ENCODE results near the gene LDB3. TPM values are rescaled to one million over a fixed set of nuclear protein-coding genes. Genes with fewer than 3 reads are reported as not detected.
A peak's percentile ranks its signal among the peaks of the same experiment; 100 is the strongest.

LDB3 gene
- total RNA-seq, 1 experiment from 2014 or later, result 0.03 TPM

- Histone ChIP-seq H3K4me3 (ENCODE audit: insufficient read depth, low read depth, low read length) (no peak overlapping the region), H3K27me3 (ENCODE audit: control insufficient read depth, insufficient read depth, low read length) (no peaks in the 10 kb centered on the region), H3K36me3 (replicated peaks; ENCODE audit: control insufficient read depth, insufficient read depth, low read length) (no peaks in the 10 kb centered on the region)
- peak; percentile 27 for DNase-seq
These were observed 40.6 kb downstream of the LDB3 start for GRCh38 chr10:86708783-86709380.

DNA sequence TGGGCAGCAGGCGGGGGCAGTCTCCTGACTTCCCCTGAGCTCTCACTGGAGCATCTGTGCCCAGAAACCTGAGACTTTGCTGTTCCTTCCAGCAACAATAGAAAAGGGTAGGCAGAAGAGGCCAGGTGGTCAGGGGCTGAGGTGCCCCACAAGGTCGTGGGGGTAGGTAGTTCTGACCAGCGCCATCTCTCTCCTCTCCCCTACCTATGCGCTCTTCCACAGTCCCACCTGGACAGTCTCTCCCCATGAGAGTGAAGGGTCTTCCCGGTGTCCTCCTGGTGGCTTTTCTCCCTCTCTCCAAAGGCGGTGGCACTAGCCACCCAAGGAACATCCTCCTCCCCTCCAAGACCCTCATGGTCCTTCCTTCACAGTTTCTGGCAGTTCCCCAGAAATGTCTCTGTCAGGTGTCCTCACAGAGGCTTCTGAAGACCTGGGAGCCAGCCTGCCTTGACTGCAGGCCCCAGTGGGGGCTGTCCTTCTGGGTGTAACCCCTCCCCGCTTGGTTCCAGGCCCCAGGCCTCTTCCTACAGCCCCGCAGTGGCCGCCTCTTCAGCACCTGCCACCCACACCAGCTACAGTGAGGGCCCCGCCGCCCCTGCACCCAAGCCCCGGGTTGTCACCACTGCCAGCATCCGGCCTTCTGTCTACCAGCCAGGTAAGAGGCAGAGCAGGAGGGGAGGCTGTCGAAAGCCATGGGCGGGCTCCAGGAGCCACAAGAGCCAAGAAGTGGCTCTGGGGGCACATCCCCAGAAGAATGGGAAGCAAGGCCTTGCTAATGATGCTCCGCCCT is 41.3 kb downstream of the LDB3 start:
- DNase-seq, result peak; percentile 45
- no peak overlapping the region for H3K4me3 ChIP-seq (ENCODE audit: insufficient read depth, low read depth, low read length)
- H3K36me3 ChIP-seq (replicated peaks; ENCODE audit: control insufficient read depth, insufficient read depth, low read length), result no peaks in the 10 kb centered on the region
- H3K27me3 ChIP-seq (ENCODE audit: control insufficient read depth, insufficient read depth, low read length), result no peaks in the 10 kb centered on the region

DNA sequence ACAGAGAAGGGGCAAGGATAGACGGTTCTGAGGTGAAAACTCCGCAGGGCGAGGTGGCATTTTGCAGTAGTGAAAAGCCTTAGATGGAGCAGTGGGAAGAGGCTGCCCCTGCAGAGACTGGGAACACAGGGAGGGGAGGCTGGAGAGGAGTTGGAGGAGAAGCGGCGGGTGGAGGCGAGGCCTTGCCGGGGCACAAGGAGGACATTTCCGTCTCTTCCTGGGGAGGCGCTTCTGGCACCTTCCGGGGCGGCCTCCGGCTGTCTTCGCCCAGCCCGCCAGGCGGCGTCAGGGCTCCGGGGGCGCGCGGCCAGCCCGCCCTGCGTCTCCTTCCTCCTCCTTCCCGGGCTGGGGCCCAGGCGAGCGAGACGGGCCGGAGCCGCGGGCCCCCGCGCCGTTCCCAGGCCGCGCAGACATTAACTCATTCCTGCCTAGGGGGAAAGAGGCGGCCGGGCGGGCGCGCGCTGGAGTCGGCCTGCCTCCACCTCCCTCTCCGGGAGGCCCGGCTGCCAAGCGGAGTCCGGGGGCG is 42.7 kb downstream of the LDB3 start:
- no peaks in the 10 kb centered on the region for H3K27me3 ChIP-seq (ENCODE audit: control insufficient read depth, insufficient read depth, low read length)
- peak overlapping the region; percentile 60 for H3K4me3 ChIP-seq (ENCODE audit: insufficient read depth, low read depth, low read length)
- DNase-seq, result peak; percentile 99
- H3K36me3 ChIP-seq (replicated peaks; ENCODE audit: control insufficient read depth, insufficient read depth, low read length), result no peaks in the 10 kb centered on the region

- peak overlapping the region; percentile 60 for H3K4me3 ChIP-seq (ENCODE audit: insufficient read depth, low read depth, low read length)
- no peaks in the 10 kb centered on the region for H3K36me3 ChIP-seq (replicated peaks; ENCODE audit: control insufficient read depth, insufficient read depth, low read length)
- peak; percentile 93 for DNase-seq
- H3K27me3 ChIP-seq (ENCODE audit: control insufficient read depth, insufficient read depth, low read length), result no peaks in the 10 kb centered on the region
These were observed 43.4 kb downstream of the LDB3 start for GRCh38 chr10:86711513-86712316.

DNA sequence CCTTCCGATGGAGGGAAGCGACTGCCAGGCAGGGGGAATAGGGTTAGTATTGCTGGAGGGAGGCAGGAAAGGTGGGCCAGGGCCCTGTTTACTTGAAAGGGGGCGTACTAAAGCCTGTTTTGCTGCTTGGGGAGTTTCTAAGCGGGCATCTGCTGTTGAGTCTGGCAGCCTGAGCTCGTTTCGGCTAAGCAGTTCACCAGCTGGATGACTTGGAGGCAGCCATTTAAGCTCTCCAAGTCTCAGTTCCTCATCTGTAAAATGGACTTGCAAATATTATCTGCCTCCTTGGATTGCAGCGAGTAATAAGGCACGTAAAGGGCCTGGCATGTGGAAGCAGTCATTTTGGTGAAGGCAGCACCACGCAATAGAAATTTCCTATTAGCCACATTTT is 44.0 kb downstream of the LDB3 start:
- no peaks in the 10 kb centered on the region for H3K36me3 ChIP-seq (replicated peaks; ENCODE audit: control insufficient read depth, insufficient read depth, low read length)
- no peaks in the 10 kb centered on the region for H3K27me3 ChIP-seq (ENCODE audit: control insufficient read depth, insufficient read depth, low read length)
- DNase-seq, result no peak
- peak overlapping the region; percentile 60 for H3K4me3 ChIP-seq (ENCODE audit: insufficient read depth, low read depth, low read length)

GRCh38 chr10:86715156-86715795 is 47.0 kb downstream of the LDB3 start:
- Histone ChIP-seq H3K27me3 (ENCODE audit: control insufficient read depth, insufficient read depth, low read length) (no peaks in the 10 kb centered on the region), H3K4me3 (ENCODE audit: insufficient read depth, low read depth, low read length) (no peak overlapping the region), H3K36me3 (replicated peaks; ENCODE audit: control insufficient read depth, insufficient read depth, low read length) (no peaks in the 10 kb centered on the region)
- peak; percentile 33 for DNase-seq

DNA sequence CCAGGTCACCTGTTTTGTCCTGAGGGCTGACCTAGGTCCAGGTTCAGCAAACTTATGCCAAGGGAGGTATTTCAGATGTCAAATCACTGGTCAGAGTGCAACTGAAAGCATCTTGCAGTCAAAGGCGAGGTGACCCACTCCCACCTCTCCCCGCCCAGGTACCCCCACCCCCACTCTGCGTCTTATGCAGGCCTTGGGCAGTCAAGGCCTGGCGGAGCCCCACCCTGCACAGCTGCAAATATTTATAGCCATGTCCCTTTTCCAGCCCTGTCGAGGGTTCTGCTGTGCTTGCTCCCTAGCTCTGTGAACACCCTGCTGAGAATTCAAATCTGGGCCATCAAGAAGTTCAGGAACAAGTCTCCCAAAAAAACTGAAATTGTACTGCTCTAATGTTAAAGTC is 47.5 kb downstream of the LDB3 start:
- peak; percentile 42 for DNase-seq
- Histone ChIP-seq H3K27me3 (ENCODE audit: control insufficient read depth, insufficient read depth, low read length) (no peaks in the 10 kb centered on the region), H3K36me3 (replicated peaks; ENCODE audit: control insufficient read depth, insufficient read depth, low read length) (no peaks in the 10 kb centered on the region), H3K4me3 (ENCODE audit: insufficient read depth, low read depth, low read length) (no peak overlapping the region)

DNA sequence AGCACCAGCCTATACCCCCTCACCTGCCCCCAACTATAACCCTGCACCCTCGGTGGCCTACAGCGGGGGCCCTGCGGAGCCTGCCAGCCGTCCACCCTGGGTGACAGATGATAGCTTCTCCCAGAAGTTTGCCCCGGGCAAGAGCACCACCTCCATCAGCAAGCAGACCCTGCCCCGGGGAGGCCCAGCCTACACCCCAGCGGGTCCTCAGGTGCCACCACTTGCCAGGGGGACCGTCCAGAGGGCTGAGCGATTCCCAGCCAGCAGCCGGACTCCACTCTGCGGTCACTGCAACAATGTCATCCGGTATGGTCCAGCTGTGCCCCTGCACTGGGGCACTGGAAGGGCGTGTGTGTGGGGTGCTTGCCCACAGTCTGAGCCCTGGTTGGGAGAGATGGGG is 48.2 kb downstream of the LDB3 start:
- peak; percentile 41 for DNase-seq
- H3K4me3 ChIP-seq (ENCODE audit: insufficient read depth, low read depth, low read length), result no peak overlapping the region
- no peaks in the 10 kb centered on the region for H3K27me3 ChIP-seq (ENCODE audit: control insufficient read depth, insufficient read depth, low read length)
- H3K36me3 ChIP-seq (replicated peaks; ENCODE audit: control insufficient read depth, insufficient read depth, low read length), result no peaks in the 10 kb centered on the region

GRCh38 chr10:86718556-86718955 is 50.2 kb downstream of the LDB3 start:
- H3K36me3 ChIP-seq (replicated peaks; ENCODE audit: control insufficient read depth, insufficient read depth, low read length), result no peaks in the 10 kb centered on the region
- H3K27me3 ChIP-seq (ENCODE audit: control insufficient read depth, insufficient read depth, low read length), result no peaks in the 10 kb centered on the region
- no peak for DNase-seq
- H3K4me3 ChIP-seq (ENCODE audit: insufficient read depth, low read depth, low read length), result no peak overlapping the region

DNA sequence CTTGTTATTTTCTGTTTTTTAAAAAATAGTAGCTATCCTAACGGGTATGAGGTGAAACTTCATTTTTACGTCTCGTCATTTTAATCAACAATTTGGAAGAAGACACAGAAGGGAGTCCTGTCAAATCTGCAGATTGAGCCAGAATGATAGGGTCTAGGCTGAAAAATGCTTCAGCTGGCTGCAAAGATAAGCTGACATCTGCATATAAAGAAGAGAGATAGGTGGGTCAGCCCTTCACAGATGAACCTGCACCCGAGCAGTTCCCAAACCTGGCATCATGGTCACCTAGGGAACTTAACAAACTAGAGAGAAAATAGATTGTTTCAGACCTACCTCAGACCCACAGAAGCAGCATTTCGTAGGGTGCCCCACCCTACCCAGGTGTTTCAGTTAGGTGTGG is 52.9 kb downstream of the LDB3 start:
- DNase-seq, result no peak
- Histone ChIP-seq H3K4me3 (ENCODE audit: insufficient read depth, low read depth, low read length) (no peak overlapping the region), H3K27me3 (ENCODE audit: control insufficient read depth, insufficient read depth, low read length) (no peaks in the 10 kb centered on the region), H3K36me3 (replicated peaks; ENCODE audit: control insufficient read depth, insufficient read depth, low read length) (no peaks in the 10 kb centered on the region)

DNA sequence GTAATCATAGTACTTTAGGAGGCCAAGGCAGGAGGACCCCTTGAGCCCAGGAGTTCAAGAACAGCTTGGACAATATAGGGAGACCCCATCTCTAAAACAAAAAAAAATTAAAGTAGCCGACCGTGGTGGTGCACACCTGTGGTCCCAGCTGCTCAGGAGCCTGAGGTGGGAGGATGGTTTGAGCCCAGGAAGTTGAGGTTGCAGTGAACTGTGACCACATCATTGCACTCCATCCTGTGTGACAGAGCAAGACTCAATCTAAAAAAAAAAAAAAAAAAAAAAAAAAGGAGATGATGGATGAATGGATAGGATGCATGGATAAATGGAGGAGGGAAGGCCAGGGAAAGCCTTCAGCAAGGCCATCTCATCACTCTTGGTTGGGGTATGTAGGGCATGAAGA is 54.7 kb downstream of the LDB3 start:
- no peaks in the 10 kb centered on the region for H3K36me3 ChIP-seq (replicated peaks; ENCODE audit: control insufficient read depth, insufficient read depth, low read length)
- no peak overlapping the region for H3K4me3 ChIP-seq (ENCODE audit: insufficient read depth, low read depth, low read length)
- no peaks in the 10 kb centered on the region for H3K27me3 ChIP-seq (ENCODE audit: control insufficient read depth, insufficient read depth, low read length)
- DNase-seq, result no peak

- Histone ChIP-seq H3K36me3 (replicated peaks; ENCODE audit: control insufficient read depth, insufficient read depth, low read length) (no peaks in the 10 kb centered on the region), H3K27me3 (ENCODE audit: control insufficient read depth, insufficient read depth, low read length) (no peaks in the 10 kb centered on the region), H3K4me3 (ENCODE audit: insufficient read depth, low read depth, low read length) (no peak overlapping the region)
- DNase-seq, result no peak
These were observed 56.1 kb downstream of the LDB3 start for GRCh38 chr10:86724445-86724844.

DNA sequence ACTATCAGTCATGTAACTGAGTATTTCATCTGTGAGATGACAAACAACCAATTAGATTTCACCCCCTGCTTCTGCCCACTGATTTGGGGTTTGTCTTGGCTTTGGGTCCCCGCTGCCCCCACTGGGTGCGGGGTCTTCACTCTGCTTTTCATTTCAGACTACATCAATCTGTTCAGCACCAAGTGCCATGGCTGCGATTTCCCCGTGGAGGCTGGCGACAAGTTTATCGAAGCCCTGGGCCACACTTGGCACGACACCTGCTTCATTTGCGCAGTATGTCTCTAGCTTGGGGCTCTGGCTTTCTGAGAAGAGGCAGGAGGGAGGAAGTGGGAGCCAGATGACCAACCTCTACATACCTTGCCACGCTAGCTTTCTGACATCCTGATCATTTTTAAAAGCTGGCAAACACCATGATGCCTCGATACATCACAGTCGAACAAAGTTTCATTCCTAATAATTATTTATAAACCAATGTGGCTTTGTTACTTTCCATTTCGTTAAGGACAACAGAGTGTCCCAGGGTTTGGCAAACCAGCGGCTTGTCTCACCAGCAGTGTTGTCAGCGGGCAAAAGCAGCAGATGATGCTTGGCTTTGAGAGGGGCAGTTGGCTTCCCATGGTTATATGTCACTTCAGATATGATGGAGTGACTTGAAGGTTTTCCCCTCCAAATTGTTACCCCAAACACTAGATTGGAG is 57.8 kb downstream of the LDB3 start:
- H3K4me3 ChIP-seq (ENCODE audit: insufficient read depth, low read depth, low read length), result no peak overlapping the region
- H3K36me3 ChIP-seq (replicated peaks; ENCODE audit: control insufficient read depth, insufficient read depth, low read length), result no peaks in the 10 kb centered on the region
- no peaks in the 10 kb centered on the region for H3K27me3 ChIP-seq (ENCODE audit: control insufficient read depth, insufficient read depth, low read length)
- DNase-seq, result no peak

- Histone ChIP-seq H3K27me3 (ENCODE audit: control insufficient read depth, insufficient read depth, low read length) (no peaks in the 10 kb centered on the region), H3K36me3 (replicated peaks; ENCODE audit: control insufficient read depth, insufficient read depth, low read length) (no peaks in the 10 kb centered on the region), H3K4me3 (ENCODE audit: insufficient read depth, low read depth, low read length) (no peak overlapping the region)
- DNase-seq, result no peak
These were observed 58.3 kb downstream of the LDB3 start for GRCh38 chr10:86726677-86726999.

All from H7 (cell line).